HFFc6 (cell line): ENCODE measurements around the gene GMIP. TPM values are rescaled to one million over a fixed set of nuclear protein-coding genes. Genes with fewer than 3 reads are reported as not detected.

Source experiments
- DNase-seq: peaks from one replicate; pipeline ENCODE4 v3.0.0-alpha.2; 2018
- H3K27ac Mint-ChIP-seq: 2 replicates; pipeline ENCODE4 v1.8.0; 2020; ENCODE audit warnings: mild to moderate bottlenecking, mixed read lengths
- H3K27me3 Mint-ChIP-seq: 2 replicates; pipeline ENCODE4 v1.8.0; 2021; ENCODE audit warnings: mild to moderate bottlenecking, moderate library complexity, mixed read lengths; ENCODE audit not compliant: insufficient read depth
- H3K36me3 Mint-ChIP-seq: 2 replicates; pipeline ENCODE4 v1.8.0; 2021; ENCODE audit warnings: low read depth, mixed read lengths
- H3K4me1 Mint-ChIP-seq: 2 replicates; pipeline ENCODE4 v1.8.0; 2020; ENCODE audit warnings: low read depth, mixed read lengths
- H3K4me3 Mint-ChIP-seq: 2 replicates; pipeline ENCODE4 v1.8.0; 2020; ENCODE audit warnings: mild to moderate bottlenecking, moderate library complexity, mixed read lengths
- H3K9me3 Mint-ChIP-seq: 2 replicates; pipeline ENCODE4 v1.8.0; 2020; ENCODE audit warnings: mild to moderate bottlenecking, mixed read lengths
- CTCF ChIP-seq: fragments of 200-600 bp; sonication (generic); IDR thresholded peaks from 2 replicates; pipeline ENCODE4 v1.5.0; 2021; ENCODE audit warnings: antibody characterized with exemption, mild to moderate bottlenecking
- total RNA-seq, 6 experiments: library from RNA; stranded (reverse); fragmentation: NEBNext Ultra II Directional; extraction: Animal tissue kit (Norgen Biotek cat#: 25700); gene quantifications; 2 replicates in 1 of 6; 3 replicates in 5 of 6; pipeline ENCODE4 v1.2.3, GENCODE V29; 2021

Gene GMIP
- total RNA-seq, 6 experiments from 2014 or later: 11.5 to 16.7 (median 13.9) TPM

GRCh38 chr19:19652482-19653295, 9.2 kb upstream of the GMIP start:
- Mint-ChIP-seq H3K9me3 (no peaks in the 10 kb centered on the region), H3K36me3 (peaks cover 17% of the 10 kb centered on the region; the same call in 1 of the 2 replicates), H3K27me3 (peaks cover 1% of the 10 kb centered on the region), H3K4me3 (no peak overlapping the region), H3K27ac (no peak overlapping the region), H3K4me1 (no peaks in the 10 kb centered on the region; the same call in 1 of the 2 replicates)
- DNase-seq: no peak
- TF ChIP-seq CTCF: no peak

- Mint-ChIP-seq H3K4me3 (no peak overlapping the region), H3K9me3 (no peaks in the 10 kb centered on the region), H3K27me3 (peaks cover 3% of the 10 kb centered on the region), H3K36me3 (peaks cover 17% of the 10 kb centered on the region; the same call in 1 of the 2 replicates), H3K27ac (no peak overlapping the region), H3K4me1 (no peaks in the 10 kb centered on the region; the same call in 1 of the 2 replicates)
- no peak for DNase-seq
- no peak for TF ChIP-seq CTCF
Observed at GRCh38 chr19:19651076-19651475, 7.6 kb upstream of the GMIP start.

GRCh38 chr19:19650331-19650730, 6.9 kb upstream of the GMIP start:
- H3K27ac Mint-ChIP-seq: no peak overlapping the region
- H3K36me3 Mint-ChIP-seq: peaks cover 17% of the 10 kb centered on the region; the same call in 1 of the 2 replicates
- H3K4me1 Mint-ChIP-seq: no peaks in the 10 kb centered on the region; the same call in 1 of the 2 replicates
- peaks cover 3% of the 10 kb centered on the region for H3K27me3 Mint-ChIP-seq
- H3K9me3 Mint-ChIP-seq: no peaks in the 10 kb centered on the region
- DNase-seq: no peak
- no peak for TF ChIP-seq CTCF
- H3K4me3 Mint-ChIP-seq: no peak overlapping the region

GRCh38 chr19:19649580-19649995, 6.1 kb upstream of the GMIP start:
- Mint-ChIP-seq H3K36me3 (peaks cover 17% of the 10 kb centered on the region; the same call in 1 of the 2 replicates), H3K4me3 (no peak overlapping the region), H3K9me3 (no peaks in the 10 kb centered on the region), H3K27ac (no peak overlapping the region), H3K4me1 (no peaks in the 10 kb centered on the region; the same call in 1 of the 2 replicates), H3K27me3 (peaks cover 6% of the 10 kb centered on the region)
- no peak for DNase-seq
- TF ChIP-seq CTCF: no peak

GRCh38 chr19:19649155-19649554, 5.7 kb upstream of the GMIP start:
- no peaks in the 10 kb centered on the region for H3K9me3 Mint-ChIP-seq
- H3K4me1 Mint-ChIP-seq: no peaks in the 10 kb centered on the region; the same call in 1 of the 2 replicates
- H3K27me3 Mint-ChIP-seq: peaks cover 6% of the 10 kb centered on the region
- no peak overlapping the region for H3K27ac Mint-ChIP-seq
- H3K36me3 Mint-ChIP-seq: peaks cover 17% of the 10 kb centered on the region; the same call in 1 of the 2 replicates
- H3K4me3 Mint-ChIP-seq: no peak overlapping the region
- no peak for DNase-seq
- no peak for TF ChIP-seq CTCF
